Measurements from ENCODE around the gene RIC3. TPM values are rescaled to one million over a fixed set of nuclear protein-coding genes. Genes with fewer than 3 reads are reported as not detected.
"Not testable (repeated sequence)": the region's sequence is repeated elsewhere in the genome, so short reads cannot be mapped to it uniquely, and the experiment has no call there.

RIC3 gene
- total and polyA plus RNA-seq, 4 donors = 38.2 to 56.1 (median 54.1) TPM

DNA sequence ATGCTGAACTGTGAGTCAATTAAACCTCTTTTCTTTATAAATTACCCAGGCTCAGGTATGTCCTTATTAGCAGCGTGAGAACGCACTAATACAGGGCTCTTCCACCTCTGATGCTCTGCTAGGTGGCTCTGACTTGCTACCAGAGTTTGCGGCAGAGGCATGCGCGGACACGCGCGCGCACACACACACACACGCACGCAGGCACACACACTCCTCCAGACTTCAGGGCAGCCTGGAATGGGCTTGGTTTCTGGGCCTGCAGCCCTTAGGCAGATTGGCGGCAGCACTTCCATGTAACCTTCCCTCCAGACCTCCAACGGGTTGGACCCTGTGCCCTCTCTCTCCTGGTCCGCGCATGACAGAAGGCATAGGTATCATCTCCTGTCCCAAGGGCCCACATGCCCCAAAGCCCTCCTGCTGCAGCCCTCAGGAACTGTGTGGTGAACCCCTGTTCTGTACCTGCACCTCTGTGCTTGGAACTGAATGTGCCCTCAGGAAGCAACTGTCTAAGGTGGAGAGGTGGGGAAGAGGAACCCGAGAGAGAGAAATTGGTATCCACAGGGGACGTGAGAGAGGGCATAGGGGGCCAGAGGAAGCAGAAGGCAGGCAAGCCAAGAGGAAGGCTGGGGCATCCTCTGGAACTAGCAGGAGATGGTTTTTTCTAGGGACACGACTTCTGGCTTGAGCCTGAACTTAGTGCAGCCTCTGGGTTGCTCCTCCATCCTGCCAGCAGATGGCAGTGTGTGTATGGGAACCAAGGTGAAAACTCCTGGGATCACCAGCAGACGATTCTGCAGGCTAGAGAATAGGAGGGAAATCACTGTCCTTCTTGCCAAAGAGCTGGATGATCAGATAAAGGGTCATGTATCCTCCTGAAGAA is 23.4 kb upstream of the RIC3 start:
- Histone ChIP-seq H3K4me1 (ENCODE audit: control insufficient read depth, insufficient read depth, low read length) (peaks cover 11% of the 10 kb centered on the region), H3K36me3 (ENCODE audit: control insufficient read depth, insufficient read depth, low read length) (no peaks in the 10 kb centered on the region), H3K27ac (ENCODE audit: low read depth, low read length) (no peak overlapping the region), H3K27me3 (ENCODE audit: control insufficient read depth, insufficient read depth, low read length) (no peaks in the 10 kb centered on the region), H3K4me3 (ENCODE audit: low read depth, low read length) (no peak overlapping the region), H3K9me3 (ENCODE audit: control insufficient read depth, insufficient read depth, low read length) (no peaks in the 10 kb centered on the region)
- peak in 4 of 6 donors; percentile 63 to 95 (median 80) for DNase-seq (ENCODE audit: low read depth in 4 of 6, low spot score in 6 of 6)
- 74% methylated on average over 19 of the region's 19 CpGs for WGBS (ENCODE audit: insufficient coverage)

DNA sequence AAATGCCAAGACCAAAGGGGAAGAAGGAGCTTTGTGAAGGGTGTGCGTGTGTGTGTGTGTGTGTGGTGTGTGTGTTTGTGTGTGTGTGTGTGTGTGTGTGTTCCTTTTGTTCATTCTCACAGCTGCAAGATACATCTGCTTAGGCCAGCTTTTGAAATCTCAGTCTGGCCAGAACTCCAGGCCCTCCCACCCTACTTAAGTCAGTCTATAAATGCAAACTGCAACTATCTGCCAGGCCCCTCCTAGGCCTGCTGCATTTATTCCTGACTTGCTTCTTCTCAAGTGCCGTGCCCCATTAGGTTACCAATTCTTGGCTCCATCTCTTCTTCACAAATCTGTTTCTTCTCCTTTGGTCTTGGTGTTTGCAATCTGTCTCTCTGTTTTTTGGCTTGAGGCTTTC is 21.6 kb upstream of the RIC3 start:
- H3K27ac ChIP-seq (ENCODE audit: low read depth, low read length) = no peak overlapping the region
- H3K27me3 ChIP-seq (ENCODE audit: control insufficient read depth, insufficient read depth, low read length) = no peaks in the 10 kb centered on the region
- WGBS (ENCODE audit: insufficient coverage) = 17% methylated on average over 1 of the region's 2 CpGs
- H3K4me3 ChIP-seq (ENCODE audit: low read depth, low read length) = no peak overlapping the region
- peak in 2 of 6 donors; percentile 17 to 32 for DNase-seq (ENCODE audit: low read depth in 4 of 6, low spot score in 6 of 6)
- no peaks in the 10 kb centered on the region for H3K36me3 ChIP-seq (ENCODE audit: control insufficient read depth, insufficient read depth, low read length)
- H3K9me3 ChIP-seq (ENCODE audit: control insufficient read depth, insufficient read depth, low read length) = no peaks in the 10 kb centered on the region
- peaks cover 11% of the 10 kb centered on the region for H3K4me1 ChIP-seq (ENCODE audit: control insufficient read depth, insufficient read depth, low read length)

DNA sequence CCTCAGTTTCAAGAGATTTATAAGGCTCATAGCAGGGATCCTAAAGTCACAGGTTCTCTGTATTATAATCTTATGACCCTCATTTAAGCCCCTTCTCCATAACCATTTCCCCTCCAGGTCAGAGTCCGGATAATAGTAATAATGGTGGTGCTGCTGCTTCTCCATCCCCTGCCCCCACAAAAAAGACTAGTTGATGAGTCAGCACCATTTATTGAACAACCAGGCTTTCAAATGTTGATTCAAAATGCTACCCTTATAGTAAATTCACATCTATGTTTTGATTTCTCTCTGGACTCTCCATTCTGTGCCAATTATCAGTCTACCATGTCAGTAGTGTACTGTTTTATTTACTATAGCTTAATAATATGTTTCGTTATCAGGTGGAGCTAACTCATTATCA is 17.6 kb upstream of the RIC3 start:
- Histone ChIP-seq H3K9me3 (ENCODE audit: control insufficient read depth, insufficient read depth, low read length) (no peaks in the 10 kb centered on the region), H3K4me3 (ENCODE audit: low read depth, low read length) (no peak overlapping the region), H3K27ac (ENCODE audit: low read depth, low read length) (no peak overlapping the region), H3K4me1 (ENCODE audit: control insufficient read depth, insufficient read depth, low read length) (peaks cover 3% of the 10 kb centered on the region), H3K36me3 (ENCODE audit: control insufficient read depth, insufficient read depth, low read length) (no peaks in the 10 kb centered on the region), H3K27me3 (ENCODE audit: control insufficient read depth, insufficient read depth, low read length) (no peaks in the 10 kb centered on the region)
- WGBS (ENCODE audit: insufficient coverage) = no CpG with 5 or more reads among the region's 2 CpGs
- DNase-seq (ENCODE audit: low read depth in 4 of 6, low spot score in 6 of 6) = no peak

DNA sequence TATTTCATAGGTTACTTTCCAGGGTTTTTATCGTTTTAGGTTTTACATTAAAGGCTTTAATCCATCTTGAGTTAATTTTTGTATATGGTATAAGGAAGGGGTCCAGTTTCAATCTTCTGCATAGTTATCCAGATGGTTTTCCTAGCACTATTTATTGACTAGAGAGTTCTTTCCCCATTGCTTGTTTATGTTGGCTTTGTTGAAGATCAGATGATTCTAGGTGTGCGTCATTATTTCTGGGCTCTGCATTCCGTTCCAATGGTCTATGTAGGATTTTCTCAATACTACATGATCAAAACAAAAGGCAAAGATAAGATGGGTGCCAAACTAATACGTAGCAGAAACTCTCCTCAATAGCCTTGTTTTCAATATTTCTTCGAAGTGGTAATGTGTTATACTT is 14.3 kb upstream of the RIC3 start:
- no peaks in the 10 kb centered on the region for H3K27me3 ChIP-seq (ENCODE audit: control insufficient read depth, insufficient read depth, low read length)
- no peak overlapping the region for H3K4me3 ChIP-seq (ENCODE audit: low read depth, low read length)
- H3K4me1 ChIP-seq (ENCODE audit: control insufficient read depth, insufficient read depth, low read length) = no peaks in the 10 kb centered on the region
- H3K27ac ChIP-seq (ENCODE audit: low read depth, low read length) = no peak overlapping the region
- no CpG with 5 or more reads among the region's 5 CpGs for WGBS (ENCODE audit: insufficient coverage)
- no peaks in the 10 kb centered on the region for H3K9me3 ChIP-seq (ENCODE audit: control insufficient read depth, insufficient read depth, low read length)
- DNase-seq (ENCODE audit: low read depth in 4 of 6, low spot score in 6 of 6) = no peak
- H3K36me3 ChIP-seq (ENCODE audit: control insufficient read depth, insufficient read depth, low read length) = no peaks in the 10 kb centered on the region

DNA sequence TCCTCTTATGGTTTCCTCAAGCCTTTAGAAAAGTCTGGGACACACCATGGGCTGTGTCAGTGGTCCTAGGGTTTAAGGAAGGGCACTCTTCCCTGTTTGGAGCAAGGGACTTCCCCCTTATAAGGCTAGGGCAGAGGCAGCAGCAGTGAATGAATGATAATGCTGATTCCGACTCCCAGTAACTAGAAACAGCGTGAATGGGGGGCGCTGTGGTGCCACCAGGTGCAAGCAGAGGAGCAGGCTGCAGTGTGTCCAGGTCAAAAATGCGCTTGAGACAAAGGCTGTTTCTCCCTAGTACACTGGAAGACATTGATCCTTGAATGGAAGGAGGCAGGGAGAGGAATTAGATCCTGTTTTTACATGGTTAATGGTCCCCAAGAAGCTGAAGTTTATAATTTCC is 11.6 kb upstream of the RIC3 start:
- no peaks in the 10 kb centered on the region for H3K27me3 ChIP-seq (ENCODE audit: control insufficient read depth, insufficient read depth, low read length)
- no peaks in the 10 kb centered on the region for H3K4me1 ChIP-seq (ENCODE audit: control insufficient read depth, insufficient read depth, low read length)
- no peak overlapping the region for H3K4me3 ChIP-seq (ENCODE audit: low read depth, low read length)
- DNase-seq (ENCODE audit: low read depth in 4 of 6, low spot score in 6 of 6) = no peak
- H3K9me3 ChIP-seq (ENCODE audit: control insufficient read depth, insufficient read depth, low read length) = no peaks in the 10 kb centered on the region
- no peaks in the 10 kb centered on the region for H3K36me3 ChIP-seq (ENCODE audit: control insufficient read depth, insufficient read depth, low read length)
- 50% methylated on average over 2 of the region's 4 CpGs for WGBS (ENCODE audit: insufficient coverage)
- H3K27ac ChIP-seq (ENCODE audit: low read depth, low read length) = no peak overlapping the region

DNA sequence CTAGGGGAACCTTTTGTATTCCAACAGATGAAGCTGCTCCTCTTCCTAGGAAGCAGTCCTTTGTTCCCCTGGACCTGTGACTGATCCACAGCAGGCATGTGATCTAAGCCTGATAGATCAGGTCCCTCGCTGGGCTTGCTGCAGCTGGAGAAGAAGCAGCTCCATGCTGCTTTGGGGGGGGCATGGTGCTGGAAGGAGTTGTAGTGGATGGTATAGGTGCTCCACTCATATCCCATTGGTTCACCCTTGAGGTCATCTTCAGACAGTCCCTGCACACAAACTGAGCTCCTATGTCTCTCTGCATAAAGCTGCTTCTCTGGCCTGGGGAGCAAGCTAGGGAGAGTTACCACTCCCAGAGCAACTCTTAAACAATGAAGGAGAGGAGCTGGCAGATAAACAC is 9.5 kb upstream of the RIC3 start:
- DNase-seq (ENCODE audit: low read depth in 4 of 6, low spot score in 6 of 6) = no peak
- H3K27me3 ChIP-seq (ENCODE audit: control insufficient read depth, insufficient read depth, low read length) = no peaks in the 10 kb centered on the region
- H3K9me3 ChIP-seq (ENCODE audit: control insufficient read depth, insufficient read depth, low read length) = no peaks in the 10 kb centered on the region
- no peaks in the 10 kb centered on the region for H3K36me3 ChIP-seq (ENCODE audit: control insufficient read depth, insufficient read depth, low read length)
- no CpG with 5 or more reads among the region's 1 CpG for whole genome bisulfite sequencing (ENCODE audit: insufficient coverage)
- H3K4me3 ChIP-seq (ENCODE audit: low read depth, low read length) = no peak overlapping the region
- no peaks in the 10 kb centered on the region for H3K4me1 ChIP-seq (ENCODE audit: control insufficient read depth, insufficient read depth, low read length)
- no peak overlapping the region for H3K27ac ChIP-seq (ENCODE audit: low read depth, low read length)

DNA sequence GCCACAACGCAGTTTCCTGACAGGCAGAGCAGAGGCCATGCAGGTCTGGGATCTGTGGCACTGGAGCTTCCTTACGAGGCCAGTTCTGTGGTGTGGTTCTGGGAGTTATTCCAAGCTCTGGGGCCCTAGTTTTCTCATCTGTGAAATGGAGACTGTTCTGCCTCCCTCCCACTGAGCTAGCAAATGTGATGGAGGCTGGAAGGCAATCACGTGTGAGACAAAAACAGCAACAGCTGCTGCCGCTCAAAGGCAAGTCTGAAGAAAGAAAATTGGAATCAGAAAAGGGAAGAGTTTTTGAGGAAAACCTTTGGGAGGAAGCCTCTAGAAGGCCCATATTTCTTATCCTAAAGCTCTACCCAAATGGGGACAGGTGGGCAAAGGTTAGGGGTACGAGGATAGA is 8.3 kb upstream of the RIC3 start:
- H3K36me3 ChIP-seq (ENCODE audit: control insufficient read depth, insufficient read depth, low read length) = no peaks in the 10 kb centered on the region
- no peaks in the 10 kb centered on the region for H3K27me3 ChIP-seq (ENCODE audit: control insufficient read depth, insufficient read depth, low read length)
- no peaks in the 10 kb centered on the region for H3K4me1 ChIP-seq (ENCODE audit: control insufficient read depth, insufficient read depth, low read length)
- H3K27ac ChIP-seq (ENCODE audit: low read depth, low read length) = no peak overlapping the region
- no peak overlapping the region for H3K4me3 ChIP-seq (ENCODE audit: low read depth, low read length)
- H3K9me3 ChIP-seq (ENCODE audit: control insufficient read depth, insufficient read depth, low read length) = no peaks in the 10 kb centered on the region
- peak in 1 of 6 donors; percentile 15 for DNase-seq (ENCODE audit: low read depth in 4 of 6, low spot score in 6 of 6)
- 79% methylated on average over 2 of the region's 5 CpGs for WGBS (ENCODE audit: insufficient coverage)

DNA sequence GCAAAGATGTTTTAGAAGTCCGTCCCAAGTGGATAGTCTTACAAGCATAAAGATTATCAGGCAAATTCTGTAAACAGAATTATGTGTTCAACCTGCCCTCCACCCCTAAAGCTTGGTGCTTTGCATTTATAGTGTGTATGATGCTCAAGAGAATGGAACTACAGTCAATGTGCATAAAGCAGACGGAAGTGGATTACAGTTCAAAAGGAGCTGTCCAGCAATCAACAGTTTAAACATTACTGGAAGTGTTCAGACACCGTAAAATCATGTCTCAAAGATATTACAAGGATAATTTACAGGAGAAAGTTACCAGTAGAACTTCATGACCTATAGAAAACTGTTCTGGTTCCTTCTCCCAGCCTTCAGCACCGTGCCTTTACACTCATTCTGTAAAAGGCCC is 1.0 kb downstream of the RIC3 start:
- Histone ChIP-seq H3K27me3 (ENCODE audit: control insufficient read depth, insufficient read depth, low read length) (peaks cover 2% of the 10 kb centered on the region), H3K4me1 (ENCODE audit: control insufficient read depth, insufficient read depth, low read length) (peaks cover 6% of the 10 kb centered on the region), H3K36me3 (ENCODE audit: control insufficient read depth, insufficient read depth, low read length) (no peaks in the 10 kb centered on the region), H3K4me3 (ENCODE audit: low read depth, low read length) (no peak overlapping the region), H3K9me3 (ENCODE audit: control insufficient read depth, insufficient read depth, low read length) (no peaks in the 10 kb centered on the region), H3K27ac (ENCODE audit: low read depth, low read length) (no peak overlapping the region)
- no peak for DNase-seq (ENCODE audit: low read depth in 4 of 6, low spot score in 6 of 6)
- WGBS (ENCODE audit: insufficient coverage) = no CpG with 5 or more reads among the region's 4 CpGs

DNA sequence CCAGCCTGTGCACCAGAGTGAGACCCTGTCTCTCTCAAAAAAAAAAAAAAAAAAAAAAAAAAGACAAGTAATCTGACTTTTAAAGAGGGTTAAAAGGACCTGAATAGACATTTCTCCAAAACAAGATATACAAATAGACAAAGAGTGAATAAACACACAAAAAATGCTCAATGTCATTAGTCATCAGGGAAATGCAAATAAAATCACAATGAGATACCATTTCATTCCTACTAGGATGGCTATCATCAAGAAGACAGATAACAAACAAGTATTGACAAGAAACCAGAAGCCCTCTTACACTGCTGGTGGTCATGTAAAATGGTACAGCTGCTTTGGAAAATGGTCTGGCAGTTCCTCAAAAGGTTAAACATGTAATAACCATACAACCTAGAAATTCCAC is 4.1 kb downstream of the RIC3 start:
- peaks cover 6% of the 10 kb centered on the region for H3K4me1 ChIP-seq (ENCODE audit: control insufficient read depth, insufficient read depth, low read length)
- no peaks in the 10 kb centered on the region for H3K9me3 ChIP-seq (ENCODE audit: control insufficient read depth, insufficient read depth, low read length)
- H3K27me3 ChIP-seq (ENCODE audit: control insufficient read depth, insufficient read depth, low read length) = peaks cover 2% of the 10 kb centered on the region
- no peaks in the 10 kb centered on the region for H3K36me3 ChIP-seq (ENCODE audit: control insufficient read depth, insufficient read depth, low read length)
- no peak for DNase-seq (ENCODE audit: low read depth in 4 of 6, low spot score in 6 of 6)
- no peak overlapping the region for H3K27ac ChIP-seq (ENCODE audit: low read depth, low read length)
- no peak overlapping the region for H3K4me3 ChIP-seq (ENCODE audit: low read depth, low read length)

DNA sequence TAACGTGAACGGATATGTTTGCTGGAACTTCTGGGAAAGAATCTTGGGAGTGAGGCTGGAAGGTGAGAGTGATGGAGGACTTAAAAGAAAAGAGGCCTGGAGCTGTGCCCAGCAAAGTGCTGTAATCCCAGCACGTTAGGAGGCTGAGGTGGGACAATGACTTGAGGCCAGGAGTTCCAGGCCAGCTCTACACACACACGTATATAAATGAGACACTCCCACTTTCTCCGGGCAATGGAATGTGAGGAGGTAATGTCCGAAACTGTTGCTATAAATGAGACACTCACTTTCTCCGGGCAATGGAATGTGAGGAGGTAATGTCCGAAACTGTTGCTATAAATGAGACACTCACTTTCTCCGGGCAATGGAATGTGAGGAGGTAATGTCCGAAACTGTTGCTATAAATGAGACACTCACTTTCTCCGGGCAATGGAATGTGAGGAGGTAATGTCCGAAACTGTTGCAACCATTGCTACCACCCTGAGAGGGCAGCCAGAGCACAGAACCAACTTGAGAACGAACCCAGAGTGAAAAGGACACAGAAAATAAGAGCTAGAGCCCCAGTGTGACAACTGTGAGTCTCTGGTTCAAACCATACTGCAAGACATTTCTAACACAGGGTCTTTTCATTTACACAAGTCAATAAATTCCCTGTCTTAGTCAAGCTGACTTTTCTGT is 7.1 kb downstream of the RIC3 start:
- not testable (repeated sequence) for H3K4me1 ChIP-seq (ENCODE audit: control insufficient read depth, insufficient read depth, low read length); H3K9me3 ChIP-seq (ENCODE audit: control insufficient read depth, insufficient read depth, low read length); H3K36me3 ChIP-seq (ENCODE audit: control insufficient read depth, insufficient read depth, low read length); H3K27ac ChIP-seq (ENCODE audit: low read depth, low read length); H3K4me3 ChIP-seq (ENCODE audit: low read depth, low read length); H3K27me3 ChIP-seq (ENCODE audit: control insufficient read depth, insufficient read depth, low read length); DNase-seq (ENCODE audit: low read depth in 4 of 6, low spot score in 6 of 6)
- WGBS (ENCODE audit: insufficient coverage) = 56% methylated on average over 4 of the region's 13 CpGs

Measured in spinal cord (tissue), 10 donors.